HFF-Myc (cell line): ENCODE measurements around the gene SCFD2.

Experiments used
- DNase-seq: peaks from one replicate; pipeline ENCODE4 v3.0.0-alpha.2; 2011; ENCODE audit warnings: low read depth; ENCODE audit errors: extremely low read depth
- H3K4me3 ChIP-seq: replicated peaks from 2 replicates; pipeline ENCODE4 v1.5.1; 2011; ENCODE audit warnings: low read depth, mild to moderate bottlenecking, control low read depth, low read length
- CTCF ChIP-seq: IDR thresholded peaks from 2 replicates; pipeline ENCODE4 v1.5.1; 2012; ENCODE audit warnings: mild to moderate bottlenecking, low read depth, low read length, control low read depth; ENCODE audit errors: missing control alignments

Gene SCFD2

GRCh38 chr4:53195815-53196661 lies 169.8 kb downstream of the SCFD2 start:
- DNase-seq: peak; percentile 63
- H3K4me3 ChIP-seq: no peak overlapping the region

GRCh38 chr4:53194727-53195126 lies 171.1 kb downstream of the SCFD2 start:
- TF ChIP-seq CTCF: no peak
- DNase-seq: no peak
- no peak overlapping the region for H3K4me3 ChIP-seq

More at GRCh38 chr4:53195815-53196661, 169.8 kb downstream of the SCFD2 start:
- no peak for TF ChIP-seq CTCF

- no peak overlapping the region for H3K4me3 ChIP-seq
- no peak for DNase-seq
- no peak for TF ChIP-seq CTCF
These were observed 172.8 kb downstream of the SCFD2 start for GRCh38 chr4:53193111-53193510.

GRCh38 chr4:53192496-53192895 lies 173.4 kb downstream of the SCFD2 start:
- DNase-seq: no peak
- H3K4me3 ChIP-seq: no peak overlapping the region
- TF ChIP-seq CTCF: no peak

GRCh38 chr4:53191997-53192396 lies 173.9 kb downstream of the SCFD2 start:
- TF ChIP-seq CTCF: no peak
- no peak for DNase-seq
- H3K4me3 ChIP-seq: no peak overlapping the region

- DNase-seq: no peak
- no peak for TF ChIP-seq CTCF
- no peak overlapping the region for H3K4me3 ChIP-seq
These were observed 176.8 kb downstream of the SCFD2 start for GRCh38 chr4:53189011-53189410.
